Measurements from ENCODE around the gene FNDC1.
"Not testable (repeated sequence)": the region's sequence is repeated elsewhere in the genome, so short reads cannot be mapped to it uniquely, and the experiment has no call there.

The FNDC1 gene

GRCh38 chr6:159259441-159260125 lies 90.4 kb downstream of the FNDC1 start:
- DNase-seq, result no peak

GRCh38 chr6:159260208-159260607 lies 91.0 kb downstream of the FNDC1 start:
- DNase-seq, result no peak

- DNase-seq, result no peak
These were observed 92.8 kb downstream of the FNDC1 start for GRCh38 chr6:159261995-159262394.

- DNase-seq, result no peak
These were observed 93.4 kb downstream of the FNDC1 start for GRCh38 chr6:159262586-159262985.

GRCh38 chr6:159267165-159267564 lies 98.0 kb downstream of the FNDC1 start:
- no peak for DNase-seq

- no peak for DNase-seq
These were observed 99.3 kb downstream of the FNDC1 start for GRCh38 chr6:159268511-159268910.

- no peak for DNase-seq
These were observed 102.1 kb downstream of the FNDC1 start for GRCh38 chr6:159271257-159271656.

- no peak for DNase-seq
These were observed 109.4 kb downstream of the FNDC1 start for GRCh38 chr6:159278626-159279025.

- no peak for DNase-seq
These were observed 110.6 kb downstream of the FNDC1 start for GRCh38 chr6:159279790-159280277.

- no peak for DNase-seq
These were observed 113.2 kb downstream of the FNDC1 start for GRCh38 chr6:159282421-159282820.

GRCh38 chr6:159284661-159285060 lies 115.5 kb downstream of the FNDC1 start:
- not testable (repeated sequence) for DNase-seq

GRCh38 chr6:159298840-159299239 lies 129.6 kb downstream of the FNDC1 start:
- DNase-seq, result no peak

GRCh38 chr6:159299566-159299965 lies 130.4 kb downstream of the FNDC1 start:
- no peak for DNase-seq

- no peak for DNase-seq
These were observed 132.1 kb downstream of the FNDC1 start for GRCh38 chr6:159301277-159301676.

GRCh38 chr6:159301810-159302593 lies 132.8 kb downstream of the FNDC1 start:
- no peak for DNase-seq

- no peak for DNase-seq
These were observed 133.4 kb downstream of the FNDC1 start for GRCh38 chr6:159302594-159302992.

GRCh38 chr6:159303159-159303558 lies 134.0 kb downstream of the FNDC1 start:
- no peak for DNase-seq

GRCh38 chr6:159303784-159304183 lies 134.6 kb downstream of the FNDC1 start:
- DNase-seq, result no peak

- DNase-seq, result no peak
These were observed 135.4 kb downstream of the FNDC1 start for GRCh38 chr6:159304641-159305040.

- DNase-seq, result no peak
These were observed 136.0 kb downstream of the FNDC1 start for GRCh38 chr6:159305159-159305558.

- DNase-seq, result no peak
These were observed 136.8 kb downstream of the FNDC1 start for GRCh38 chr6:159305804-159306537.

- no peak for DNase-seq
These were observed 138.1 kb downstream of the FNDC1 start for GRCh38 chr6:159307246-159307790.

- DNase-seq, result no peak
These were observed 139.0 kb downstream of the FNDC1 start for GRCh38 chr6:159308198-159308597.

All from DMS79 (cell line).